A549 (cell line): ENCODE data around the gene IFIT1. TPM values are rescaled to one million over a fixed set of nuclear protein-coding genes. Genes with fewer than 3 reads are reported as not detected.
"Not testable (repeated sequence)": the region's sequence is repeated elsewhere in the genome, so short reads cannot be mapped to it uniquely, and the experiment has no call there.

ENCODE experiments used
- ATAC-seq, 2 experiments: fragments of 200-7000 bp in 1 of 2; fragments of >200 bp in 1 of 2; cut with Nextera tagmentation in 1 of 2; cut with Tn5 transposase in 1 of 2; 3 replicates each; pipeline versions ENCODE4 v1.8.0 to v1.9.1; 2018 to 2020; ENCODE audit warnings: mild to moderate bottlenecking in 1 of 2, moderate library complexity in 1 of 2
- CTCF ChIA-PET: fragments of 300-600 bp; sonication (Branson Sonifier 250); formaldehyde crosslinking; extraction: SDS; loops from one replicate; lab custom pipeline; 2021; ENCODE audit warnings: antibody characterized with exemption, inconsistent platforms; lab: Yijun Ruan, JAX
- POLR2A ChIA-PET: fragments of 350-600 bp; formaldehyde crosslinking; extraction: SDS; loops from one replicate; lab custom pipeline; 2021; ENCODE audit warnings: antibody characterized with exemption, inconsistent platforms; lab: Yijun Ruan, JAX
- DNase-seq, 2 experiments: peaks; one replicate each; pipeline versions ENCODE4 v3.0.0 to v3.0.0-alpha.2; 2011 to 2016; ENCODE audit warnings: low read depth in 1 of 2, low spot score in 1 of 2
- FAIRE-seq: peaks from 2 replicates; lab custom pipeline; 2011; peaks lifted over from hg19 to GRCh38; lab: Jason Lieb, UNC
- H3K27ac ChIP-seq, 2 experiments: fragments of >200 bp; sonication (Bioruptor Twin); formaldehyde crosslinking; 3 replicates each; pipeline ENCODE4 v1.5.1; 2016 to 2017
- H3K4me1 ChIP-seq: fragments of >200 bp; sonication (Bioruptor Twin); formaldehyde crosslinking; 3 replicates; pipeline ENCODE4 v1.6.1; 2016
- H3K4me2 ChIP-seq: fragments of >200 bp; sonication (Bioruptor Twin); formaldehyde crosslinking; 3 replicates; pipeline ENCODE4 v1.6.1; 2016
- H3K4me3 ChIP-seq: fragments of >200 bp; sonication (Bioruptor Twin); formaldehyde crosslinking; 3 replicates; pipeline ENCODE4 v1.5.1; 2016
- H3K9me3 ChIP-seq: fragments of >200 bp; sonication (Bioruptor Twin); formaldehyde crosslinking; 3 replicates; pipeline ENCODE4 v1.6.1; 2016
- BCL3 ChIP-seq: fragments of >200 bp; sonication (Bioruptor Twin); formaldehyde crosslinking; IDR thresholded peaks from 3 replicates; pipeline ENCODE4 v1.6.1; 2016
- CBX2 ChIP-seq: fragments of 200-600 bp; sonication (generic); IDR thresholded peaks from 2 replicates; pipeline ENCODE4 v1.6.1; 2016; ENCODE audit warnings: low read depth, mild to moderate bottlenecking, borderline replicate concordance
- CEBPB ChIP-seq, 2 experiments: fragments of >200 bp in 1 of 2; sonication (Bioruptor Twin) in 1 of 2; formaldehyde crosslinking in 1 of 2; IDR thresholded peaks; 2 replicates each; pipeline ENCODE4 v1.6.1; 2012 to 2016
- CHD4 ChIP-seq: fragments of 200-600 bp; sonication (generic); IDR thresholded peaks from 2 replicates; pipeline ENCODE4 v1.6.1; 2016; ENCODE audit warnings: antibody characterized with exemption, mild to moderate bottlenecking, borderline replicate concordance
- CTCF ChIP-seq: fragments of >200 bp; sonication (Bioruptor Twin); formaldehyde crosslinking; IDR thresholded peaks from 3 replicates; pipeline ENCODE4 v1.5.1; 2016
- E2F6 ChIP-seq: IDR thresholded peaks from 2 replicates; pipeline ENCODE4 v1.6.1; 2012; ENCODE audit warnings: low read depth, borderline replicate concordance
- EP300 ChIP-seq, 2 experiments: fragments of >200 bp; sonication (Bioruptor Twin); formaldehyde crosslinking; IDR thresholded peaks; 2 replicates in 1 of 2; 3 replicates in 1 of 2; pipeline ENCODE4 v1.6.1; 2016 to 2017
- FOSB ChIP-seq: fragments of 250-450 bp; sonication (Bioruptor Pico); IDR thresholded peaks from 2 replicates; pipeline ENCODE4 v1.5.0; 2020; ENCODE audit warnings: mild to moderate bottlenecking, moderate library complexity
- HDAC2 ChIP-seq: fragments of 200-600 bp; sonication (generic); IDR thresholded peaks from 2 replicates; pipeline ENCODE4 v1.6.1; 2016
- HEYL ChIP-seq: fragments of 250-450 bp; sonication (Bioruptor Pico); IDR thresholded peaks from 2 replicates; pipeline ENCODE4 v1.8.0; 2021; ENCODE audit warnings: mild to moderate bottlenecking, moderate library complexity
- MAX ChIP-seq: IDR thresholded peaks from 2 replicates; pipeline ENCODE4 v1.6.1; 2012
- NR3C1 ChIP-seq: fragments of >200 bp; sonication (Bioruptor Twin); formaldehyde crosslinking; IDR thresholded peaks from 3 replicates; pipeline ENCODE4 v1.6.1; 2017
- RCOR1 ChIP-seq: fragments of 150-350 bp; IDR thresholded peaks from 2 replicates; pipeline ENCODE4 v1.6.1; 2014; ENCODE audit warnings: antibody characterized with exemption, low read length, low read depth
- ZC3H11A ChIP-seq: fragments of 450-650 bp; IDR thresholded peaks from 2 replicates; pipeline ENCODE4 v1.6.1; 2014; ENCODE audit warnings: antibody characterized with exemption, mild to moderate bottlenecking
- ZFP36 ChIP-seq: fragments of 450-650 bp; IDR thresholded peaks from 2 replicates; pipeline ENCODE4 v1.6.1; 2014; ENCODE audit warnings: borderline replicate concordance; ENCODE audit not compliant: partially characterized antibody
- ZSCAN20 ChIP-seq: fragments of 250-450 bp; sonication (Bioruptor Pico); IDR thresholded peaks from 2 replicates; pipeline ENCODE4 v1.8.0; 2022; ENCODE audit warnings: mild to moderate bottlenecking, moderate library complexity
- WGBS: methylation state at CpG from one replicate; pipeline ENCODE4 v1.1.6; 2017; ENCODE audit errors: missing lambda C conversion rate; 5-methylcytosine and 5-hydroxymethylcytosine counted together
- polyA plus RNA-seq, 4 experiments: library from polyadenylated mRNA; depleted of rRNA in 3 of 4; stranded (reverse); fragments of >200 nt; fragmentation: RNase III in 1 of 4; extraction: RNeasy Plus Mini Kit Qiagen cat#74134 plus additional on column Dnase treatment in 1 of 4; gene quantifications; 2 replicates in 3 of 4; 3 replicates in 1 of 4; pipeline ENCODE4 v1.2.3, GENCODE V29; 2011 to 2017

The IFIT1 gene
- polyA plus RNA-seq, 2 of the 4 experiments (the other 2 are of a cell fraction), result 2.5 to 2.8 TPM

- TF ChIP-seq BCL3 (no peak), MAX (no peak), RCOR1 (no peak), EP300 (IDR thresholded peaks at IDR 0.05) (no peak)
Observed at GRCh38 chr10:89390476-89391225, 1.8 kb upstream of the IFIT1 start (continued).

- WGBS, result 94% methylated on average over 4 of the region's 4 CpGs
- ATAC-seq, H3K4me3 ChIP-seq, H3K9me3 ChIP-seq, H3K27ac ChIP-seq, FAIRE-seq, DNase-seq, H3K4me2 ChIP-seq, POLR2A ChIA-PET: not testable (repeated sequence)
- CTCF ChIA-PET, result interaction anchor here (0.9 to 4.2 kb wide), 4 partner anchors 21 to 173 kb away, joined by 3 to 17 read pairs (median 4); no protein-coding TSS in a partner anchor
- H3K4me1 ChIP-seq, result peaks cover 13% of the 10 kb centered on the region
Observed at GRCh38 chr10:89391226-89391576, 1.2 kb upstream of the IFIT1 start.

GRCh38 chr10:89392974-89393373 lies 551 bp downstream of the IFIT1 start:
- TF ChIP-seq CEBPB (IDR thresholded peaks at IDR 0.05) (peak; percentile 33 to 34; a peak in 1 of 4 replicates), CBX2 (no peak)
- TF ChIP-seq, all 56 proteins: peak for 1
- H3K9me3 ChIP-seq, result no peaks in the 10 kb centered on the region
- 90% methylated on average over 2 of the region's 2 CpGs for whole genome bisulfite sequencing
- H3K27ac ChIP-seq, result peak overlapping the region; percentile 80 to 90; a peak in 5 of 6 replicates
- peak overlapping the region; percentile 87 for H3K4me2 ChIP-seq
- ChIA-PET POLR2A (interaction anchor here (0.6 to 2.2 kb wide), 2 partner anchors 22 to 26 kb away, joined by 3 to 8 read pairs; partner anchors contain the start of gene IFIT5), CTCF (interaction anchor here (0.7 to 1.8 kb wide), 10 partner anchors 11 to 462 kb away, joined by 3 to 9 read pairs (median 4); partner anchors contain the start of gene IFIT3)
- peak in 1 of 2 experiments; percentile 16 for DNase-seq
- no peak for FAIRE-seq
- H3K4me1 ChIP-seq, result peaks cover 22% of the 10 kb centered on the region
- ATAC-seq, result peak; percentile 49 to 52; a peak in 4 of 6 replicates
- peak overlapping the region; percentile 62 for H3K4me3 ChIP-seq

- no peak for TF ChIP-seq E2F6
- no peak for TF ChIP-seq FOSB (CRISPR knock-in tag)
- no peak for TF ChIP-seq CTCF
- TF ChIP-seq CHD4, result no peak
- TF ChIP-seq ZC3H11A, result no peak
- TF ChIP-seq HEYL (CRISPR knock-in tag), result no peak
- no peak for TF ChIP-seq ZSCAN20
- no peak for TF ChIP-seq HDAC2
- no peak for TF ChIP-seq NR3C1
- no peak for TF ChIP-seq RCOR1
- TF ChIP-seq ZFP36, result no peak
- TF ChIP-seq, all 56 proteins: peak for 0
- FAIRE-seq, result no peak
- no peak overlapping the region for H3K4me2 ChIP-seq
Observed at GRCh38 chr10:89393898-89394297, 1.5 kb downstream of the IFIT1 start.

More at GRCh38 chr10:89393898-89394297, 1.5 kb downstream of the IFIT1 start:
- ATAC-seq, result no peak
- no peak overlapping the region for H3K4me3 ChIP-seq
- H3K4me1 ChIP-seq, result peaks cover 29% of the 10 kb centered on the region
- ChIA-PET CTCF (interaction anchor here (1.2 to 1.8 kb wide), 3 partner anchors 24 to 180 kb away, joined by 3 to 9 read pairs (median 5); no protein-coding TSS in a partner anchor), POLR2A (no interaction called here)
- no peaks in the 10 kb centered on the region for H3K9me3 ChIP-seq
- no peak overlapping the region for H3K27ac ChIP-seq
- no peak for DNase-seq
- 56% methylated on average over 3 of the region's 3 CpGs for WGBS
